ENCODE results near the gene RNF13.

The RNF13 gene

DNA sequence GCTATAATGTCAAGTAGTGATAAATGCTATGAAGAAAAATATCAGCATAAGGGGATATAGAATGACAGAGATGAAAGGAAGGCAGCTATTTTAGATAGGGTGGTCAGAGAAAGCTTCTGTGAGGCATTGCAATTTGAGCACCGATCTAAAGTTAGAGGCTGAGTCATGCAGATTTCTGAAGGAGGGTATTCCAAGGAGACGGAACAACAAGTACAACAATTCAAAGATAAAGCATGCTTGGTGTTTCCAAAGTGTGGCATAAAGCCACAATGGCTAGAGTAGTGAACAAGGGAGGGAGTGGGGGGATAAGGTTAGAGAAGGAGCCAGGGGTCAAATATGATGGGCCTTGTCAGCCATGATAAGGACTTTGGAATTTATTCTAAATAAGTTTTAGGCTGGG lies 85.8 kb downstream of the RNF13 start:
- DNase-seq (ENCODE audit: low spot score), result no peak

DNA sequence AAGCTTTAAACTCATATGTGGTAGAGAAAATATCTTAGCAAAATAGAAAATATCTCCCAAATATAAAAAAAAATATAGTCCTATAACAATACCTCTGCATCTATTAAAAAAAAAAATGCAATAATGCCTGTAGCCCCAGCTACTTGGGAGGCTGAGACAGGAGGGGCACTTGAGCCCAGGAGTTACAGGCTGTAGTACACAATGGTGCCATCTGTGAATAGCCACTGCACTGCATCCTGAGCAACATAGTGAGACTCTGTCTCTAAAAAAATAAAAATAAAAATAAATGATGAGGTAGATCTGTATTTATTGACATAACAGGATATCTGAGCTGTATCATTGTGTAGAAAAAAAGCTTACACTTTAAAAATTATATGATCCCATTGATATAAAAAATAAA lies 87.3 kb downstream of the RNF13 start:
- no peak for DNase-seq (ENCODE audit: low spot score)
- TF ChIP-seq, protein P1, sequence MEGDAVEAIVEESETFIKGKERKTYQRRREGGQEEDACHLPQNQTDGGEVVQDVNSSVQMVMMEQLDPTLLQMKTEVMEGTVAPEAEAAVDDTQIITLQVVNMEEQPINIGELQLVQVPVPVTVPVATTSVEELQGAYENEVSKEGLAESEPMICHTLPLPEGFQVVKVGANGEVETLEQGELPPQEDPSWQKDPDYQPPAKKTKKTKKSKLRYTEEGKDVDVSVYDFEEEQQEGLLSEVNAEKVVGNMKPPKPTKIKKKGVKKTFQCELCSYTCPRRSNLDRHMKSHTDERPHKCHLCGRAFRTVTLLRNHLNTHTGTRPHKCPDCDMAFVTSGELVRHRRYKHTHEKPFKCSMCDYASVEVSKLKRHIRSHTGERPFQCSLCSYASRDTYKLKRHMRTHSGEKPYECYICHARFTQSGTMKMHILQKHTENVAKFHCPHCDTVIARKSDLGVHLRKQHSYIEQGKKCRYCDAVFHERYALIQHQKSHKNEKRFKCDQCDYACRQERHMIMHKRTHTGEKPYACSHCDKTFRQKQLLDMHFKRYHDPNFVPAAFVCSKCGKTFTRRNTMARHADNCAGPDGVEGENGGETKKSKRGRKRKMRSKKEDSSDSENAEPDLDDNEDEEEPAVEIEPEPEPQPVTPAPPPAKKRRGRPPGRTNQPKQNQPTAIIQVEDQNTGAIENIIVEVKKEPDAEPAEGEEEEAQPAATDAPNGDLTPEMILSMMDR (IDR thresholded peaks at IDR 0.05; ENCODE audit: extremely low read depth, missing control alignments), result no peak

More for the DNA sequence above, 85.8 kb downstream of the RNF13 start:
- TF ChIP-seq, protein P1 (IDR thresholded peaks at IDR 0.05; ENCODE audit: extremely low read depth, missing control alignments), result no peak

DNA sequence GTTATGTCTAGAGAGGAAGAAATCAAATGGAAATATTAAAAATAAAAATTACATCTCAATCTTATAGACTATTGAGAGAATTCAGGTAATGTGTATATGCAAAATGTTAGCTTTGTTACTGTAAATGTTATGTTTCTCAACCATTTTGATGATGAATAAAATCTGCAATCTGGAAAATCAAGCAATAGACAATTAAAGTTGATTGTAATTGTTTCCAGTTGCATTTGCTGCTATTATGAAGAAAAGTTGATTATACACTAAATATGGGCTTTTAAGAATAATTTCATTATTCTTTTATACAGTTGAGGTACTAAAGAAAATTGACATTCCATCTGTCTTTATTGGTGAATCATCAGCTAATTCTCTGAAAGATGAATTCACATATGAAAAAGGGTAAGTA lies 88.8 kb downstream of the RNF13 start:
- TF ChIP-seq, protein P1 (IDR thresholded peaks at IDR 0.05; ENCODE audit: extremely low read depth, missing control alignments), result no peak
- DNase-seq (ENCODE audit: low spot score), result no peak

DNA sequence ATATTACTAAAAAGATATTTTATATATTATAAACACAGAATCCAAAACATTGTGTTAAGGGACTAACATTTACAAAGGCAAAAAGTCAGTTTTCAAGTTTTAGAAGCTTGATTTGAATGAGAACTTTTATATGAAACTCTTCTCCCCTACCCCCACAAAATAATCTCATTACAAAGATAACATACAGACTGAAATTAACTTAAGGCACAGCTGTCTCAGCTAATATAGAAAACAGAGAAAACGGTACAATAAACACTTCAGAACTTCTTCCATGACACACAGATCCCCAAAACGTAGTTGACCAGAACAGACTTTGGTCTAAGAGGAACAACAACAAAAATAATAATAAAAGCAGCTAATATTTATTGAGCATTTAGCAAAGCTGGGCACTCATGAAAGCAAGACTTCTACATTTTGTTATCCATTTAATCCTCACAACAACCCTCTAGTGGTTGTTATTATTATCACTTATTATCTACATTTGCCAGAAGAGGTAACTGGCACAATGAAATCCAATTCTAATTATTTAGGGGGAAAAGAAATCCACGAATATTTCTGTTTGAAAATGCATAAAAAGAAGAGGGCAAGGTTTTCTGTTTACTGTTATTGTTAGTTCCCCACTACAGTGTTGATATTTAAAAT lies 89.6 kb downstream of the RNF13 start:
- no peak for DNase-seq (ENCODE audit: low spot score)
- TF ChIP-seq, protein P1 (IDR thresholded peaks at IDR 0.05; ENCODE audit: extremely low read depth, missing control alignments), result no peak

DNA sequence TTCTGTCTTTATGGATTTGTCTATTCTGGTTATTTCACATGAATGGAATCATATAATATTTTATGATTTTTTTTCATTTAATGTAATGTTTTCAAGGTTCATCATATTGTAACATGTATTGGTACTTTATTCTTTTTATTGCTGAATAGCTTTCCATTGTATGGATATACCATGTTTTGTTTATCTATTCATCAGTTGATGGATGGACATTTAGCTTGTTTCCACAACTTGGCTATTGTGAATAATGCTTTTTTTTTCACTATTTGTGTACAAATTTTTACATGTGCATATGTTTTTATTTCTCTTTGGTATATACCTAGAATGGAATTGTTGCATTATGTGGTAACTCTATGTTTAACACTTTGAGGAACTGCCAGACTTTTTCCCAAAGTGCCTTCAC lies 93.0 kb downstream of the RNF13 start:
- no peak for DNase-seq (ENCODE audit: low spot score)
- TF ChIP-seq, protein P1 (IDR thresholded peaks at IDR 0.05; ENCODE audit: extremely low read depth, missing control alignments), result no peak

DNA sequence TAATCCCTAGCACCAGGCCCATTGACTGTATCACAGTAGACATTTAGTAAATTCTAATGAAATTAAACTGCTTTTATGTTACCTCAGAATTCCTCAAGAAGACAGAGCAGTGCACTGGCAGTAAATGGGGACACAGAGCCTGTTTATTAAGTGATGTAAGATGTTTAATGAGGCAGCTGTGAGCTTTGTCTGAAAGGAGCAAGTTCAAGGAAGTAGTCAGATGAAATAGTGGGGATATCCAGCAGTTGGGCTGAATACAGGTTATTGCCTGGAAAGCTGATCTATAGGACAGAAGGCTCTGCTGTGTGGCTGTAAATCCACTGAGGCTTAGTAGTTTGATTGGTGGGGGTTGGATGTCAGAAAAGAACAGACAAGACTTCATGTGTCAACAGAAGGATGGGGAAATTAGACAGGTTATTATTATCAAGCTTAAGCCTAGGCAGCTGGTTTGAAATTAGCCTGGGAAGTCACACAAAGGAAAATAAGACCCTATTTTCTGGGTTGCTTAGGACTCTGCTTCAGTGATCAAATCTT lies 95.5 kb downstream of the RNF13 start:
- TF ChIP-seq, protein P1 (IDR thresholded peaks at IDR 0.05; ENCODE audit: extremely low read depth, missing control alignments), result no peak
- no peak for DNase-seq (ENCODE audit: low spot score)

DNA sequence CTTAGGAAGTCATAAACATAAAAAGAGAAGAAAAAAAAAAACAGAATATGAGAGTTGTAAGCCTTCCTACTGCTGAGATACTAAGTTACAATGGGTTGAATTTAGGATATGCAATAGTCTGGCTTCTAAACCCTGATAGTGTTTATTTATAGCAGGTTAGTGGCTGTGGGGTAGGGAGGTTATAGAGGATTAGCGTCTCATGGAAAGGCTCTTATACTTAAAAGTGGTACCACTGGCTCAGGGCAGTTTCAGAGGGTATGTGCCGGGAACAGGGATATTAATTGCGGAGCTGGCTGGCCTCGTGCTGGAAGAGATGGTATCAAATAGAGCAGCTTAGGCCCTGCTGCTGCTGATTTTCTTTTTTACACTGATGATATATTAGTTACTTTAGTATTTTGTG lies 96.9 kb downstream of the RNF13 start:
- TF ChIP-seq, protein P1 (IDR thresholded peaks at IDR 0.05; ENCODE audit: extremely low read depth, missing control alignments), result no peak
- no peak for DNase-seq (ENCODE audit: low spot score)
